ENCODE data around the gene PDE5A. TPM values are rescaled to one million over a fixed set of nuclear protein-coding genes. Genes with fewer than 3 reads are reported as not detected.

Gene PDE5A
- total and polyA plus RNA-seq, 8 donors: 26.7 to 78.2 (median 65.2) TPM

DNA sequence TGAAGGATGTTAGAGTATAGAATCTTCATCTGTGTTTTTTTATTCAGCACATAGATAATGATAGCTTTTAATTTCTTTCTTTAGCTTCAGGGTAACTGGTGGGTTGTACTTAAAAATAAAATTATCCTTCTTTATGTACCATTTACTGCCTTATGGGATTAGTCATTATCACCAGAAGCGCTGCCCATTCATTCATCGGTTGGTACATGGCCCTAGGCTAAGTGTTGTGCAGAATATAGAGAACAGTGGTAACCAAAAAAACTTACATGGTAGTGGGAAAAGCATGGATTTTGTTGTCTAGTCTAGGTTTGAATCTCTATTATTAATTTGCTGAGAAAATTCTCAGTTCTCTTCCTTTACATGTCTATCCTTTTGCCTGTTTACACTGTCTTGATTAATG, 43.5 kb upstream of the PDE5A start:
- Histone ChIP-seq H3K27me3 (no peaks in the 10 kb centered on the region), H3K27ac (no peak overlapping the region), H3K4me3 (no peak overlapping the region), H3K9me3 (no peaks in the 10 kb centered on the region), H3K36me3 (no peaks in the 10 kb centered on the region), H3K4me1 (no peaks in the 10 kb centered on the region)
- TF ChIP-seq, protein P1, sequence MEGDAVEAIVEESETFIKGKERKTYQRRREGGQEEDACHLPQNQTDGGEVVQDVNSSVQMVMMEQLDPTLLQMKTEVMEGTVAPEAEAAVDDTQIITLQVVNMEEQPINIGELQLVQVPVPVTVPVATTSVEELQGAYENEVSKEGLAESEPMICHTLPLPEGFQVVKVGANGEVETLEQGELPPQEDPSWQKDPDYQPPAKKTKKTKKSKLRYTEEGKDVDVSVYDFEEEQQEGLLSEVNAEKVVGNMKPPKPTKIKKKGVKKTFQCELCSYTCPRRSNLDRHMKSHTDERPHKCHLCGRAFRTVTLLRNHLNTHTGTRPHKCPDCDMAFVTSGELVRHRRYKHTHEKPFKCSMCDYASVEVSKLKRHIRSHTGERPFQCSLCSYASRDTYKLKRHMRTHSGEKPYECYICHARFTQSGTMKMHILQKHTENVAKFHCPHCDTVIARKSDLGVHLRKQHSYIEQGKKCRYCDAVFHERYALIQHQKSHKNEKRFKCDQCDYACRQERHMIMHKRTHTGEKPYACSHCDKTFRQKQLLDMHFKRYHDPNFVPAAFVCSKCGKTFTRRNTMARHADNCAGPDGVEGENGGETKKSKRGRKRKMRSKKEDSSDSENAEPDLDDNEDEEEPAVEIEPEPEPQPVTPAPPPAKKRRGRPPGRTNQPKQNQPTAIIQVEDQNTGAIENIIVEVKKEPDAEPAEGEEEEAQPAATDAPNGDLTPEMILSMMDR (IDR thresholded peaks at IDR 0.05): no peak
- intact Hi-C loops (cut with DNase I): no loop called here
- no peak for ATAC-seq
- DNase-seq: no peak

DNA sequence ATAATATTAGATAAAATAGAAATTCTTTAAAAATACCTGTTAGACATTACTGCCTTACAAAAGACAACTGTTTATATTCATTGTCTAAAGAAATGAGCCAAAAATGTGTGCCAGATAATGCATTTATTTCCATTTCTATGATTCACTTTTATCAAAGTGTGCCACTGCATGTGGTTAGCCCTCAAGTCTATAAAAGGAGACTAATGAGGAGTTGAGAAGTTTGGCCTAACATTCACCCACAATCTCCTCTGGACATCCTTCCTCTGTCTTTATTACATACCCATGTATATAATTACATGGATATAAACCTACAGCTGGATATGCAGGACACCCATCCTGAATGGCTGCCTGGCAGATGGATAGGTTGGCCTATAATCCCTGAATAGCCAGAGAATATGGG, 42.6 kb upstream of the PDE5A start:
- Histone ChIP-seq H3K9me3 (no peaks in the 10 kb centered on the region), H3K27ac (no peak overlapping the region), H3K4me3 (no peak overlapping the region), H3K4me1 (no peaks in the 10 kb centered on the region), H3K36me3 (no peaks in the 10 kb centered on the region), H3K27me3 (no peaks in the 10 kb centered on the region)
- intact Hi-C loops (cut with DNase I): no loop called here
- ATAC-seq (no peak), DNase-seq (no peak)
- TF ChIP-seq, protein P1 (IDR thresholded peaks at IDR 0.05): no peak

DNA sequence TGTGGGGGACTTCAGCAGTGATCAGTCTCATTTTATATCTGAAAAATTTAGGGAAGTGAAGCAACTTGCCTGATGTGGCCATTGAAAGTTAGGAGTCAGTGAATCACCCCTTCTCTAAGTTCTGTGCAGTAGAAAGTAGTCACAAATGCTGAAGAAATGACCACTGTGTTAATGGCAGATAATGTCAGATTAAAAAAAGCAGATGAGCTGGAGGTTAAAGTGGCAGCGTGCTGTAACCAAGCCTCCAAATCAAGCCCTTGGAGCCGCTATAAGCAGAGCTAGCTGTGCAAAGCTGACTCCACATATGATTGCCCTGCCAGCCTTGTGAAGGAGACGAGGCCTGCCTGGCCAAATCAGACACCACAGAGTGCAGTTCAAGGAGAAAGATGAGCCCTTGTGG, 39.2 kb upstream of the PDE5A start:
- intact Hi-C loops (cut with DNase I): no loop called here
- H3K27me3 ChIP-seq: no peaks in the 10 kb centered on the region
- ATAC-seq: no peak
- no peaks in the 10 kb centered on the region for H3K36me3 ChIP-seq
- no peak for DNase-seq
- H3K9me3 ChIP-seq: no peaks in the 10 kb centered on the region
- TF ChIP-seq, protein P1 (IDR thresholded peaks at IDR 0.05): no peak
- no peak overlapping the region for H3K4me3 ChIP-seq
- H3K27ac ChIP-seq: no peak overlapping the region
- H3K4me1 ChIP-seq: no peaks in the 10 kb centered on the region

DNA sequence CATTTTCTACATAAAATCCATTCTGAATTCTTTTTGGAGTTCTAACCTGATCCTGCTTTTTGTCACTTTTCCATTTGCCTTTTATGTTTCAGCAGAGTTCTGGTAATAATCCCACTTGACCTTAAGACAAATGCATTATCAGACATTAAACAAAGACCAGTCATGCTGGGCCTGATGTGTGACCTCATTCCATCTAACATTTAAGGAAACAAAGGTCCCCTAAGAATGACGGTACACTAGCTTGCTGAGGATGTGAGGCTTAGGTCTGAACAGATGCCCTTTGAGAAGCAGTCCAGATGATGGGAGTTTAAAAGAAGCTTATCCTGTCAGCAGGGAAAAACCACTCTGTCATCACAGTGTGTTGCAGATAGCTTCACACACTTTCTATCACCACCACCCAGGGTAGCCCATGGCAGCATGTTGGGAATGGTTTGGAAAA, 38.1 kb upstream of the PDE5A start:
- no peaks in the 10 kb centered on the region for H3K4me1 ChIP-seq
- intact Hi-C loops (cut with DNase I): no loop called here
- no peaks in the 10 kb centered on the region for H3K27me3 ChIP-seq
- no peak for ATAC-seq
- DNase-seq: no peak
- H3K4me3 ChIP-seq: no peak overlapping the region
- no peaks in the 10 kb centered on the region for H3K9me3 ChIP-seq
- H3K36me3 ChIP-seq: no peaks in the 10 kb centered on the region
- H3K27ac ChIP-seq: no peak overlapping the region
- TF ChIP-seq, protein P1 (IDR thresholded peaks at IDR 0.05): no peak

DNA sequence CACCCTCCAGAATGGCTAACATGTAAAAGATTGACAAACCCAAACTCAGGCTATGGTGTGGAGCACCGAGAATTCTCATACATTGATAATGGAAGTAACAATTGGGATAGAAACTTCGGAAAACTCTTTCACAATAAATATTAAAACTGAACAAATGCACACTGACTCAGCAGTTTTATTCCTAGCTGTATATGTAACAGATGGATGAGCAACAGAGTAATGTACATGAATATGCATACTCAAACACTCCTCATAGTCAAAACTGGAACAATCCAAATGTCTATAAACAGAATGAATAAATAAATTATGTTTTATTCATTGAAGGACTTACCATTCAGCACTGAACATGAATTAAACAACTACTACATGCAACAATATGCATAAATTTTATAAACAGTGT, 37.1 kb upstream of the PDE5A start:
- Histone ChIP-seq H3K27me3 (no peaks in the 10 kb centered on the region), H3K36me3 (no peaks in the 10 kb centered on the region), H3K9me3 (no peaks in the 10 kb centered on the region), H3K4me3 (no peak overlapping the region), H3K27ac (no peak overlapping the region), H3K4me1 (no peaks in the 10 kb centered on the region)
- TF ChIP-seq, protein P1 (IDR thresholded peaks at IDR 0.05): no peak
- intact Hi-C loops (cut with DNase I): no loop called here
- no peak for ATAC-seq
- no peak for DNase-seq

Data from left lung (tissue), 10 donors.